Stimulated activated CD8-positive, alpha-beta memory T cell treated with anti-CD3 and anti-CD28 coated beads, Interleukin-12 subunit alpha, Interleukin-12 subunit beta, amount 100 ng/mL, for 24 hours (primary cell): Measurements from ENCODE around the gene CCND3.

Experiments
- DNase-seq: peaks from one replicate; pipeline ENCODE4 v3.0.0-alpha.2; 2020; ENCODE audit errors: extremely low read depth

Gene CCND3

DNA sequence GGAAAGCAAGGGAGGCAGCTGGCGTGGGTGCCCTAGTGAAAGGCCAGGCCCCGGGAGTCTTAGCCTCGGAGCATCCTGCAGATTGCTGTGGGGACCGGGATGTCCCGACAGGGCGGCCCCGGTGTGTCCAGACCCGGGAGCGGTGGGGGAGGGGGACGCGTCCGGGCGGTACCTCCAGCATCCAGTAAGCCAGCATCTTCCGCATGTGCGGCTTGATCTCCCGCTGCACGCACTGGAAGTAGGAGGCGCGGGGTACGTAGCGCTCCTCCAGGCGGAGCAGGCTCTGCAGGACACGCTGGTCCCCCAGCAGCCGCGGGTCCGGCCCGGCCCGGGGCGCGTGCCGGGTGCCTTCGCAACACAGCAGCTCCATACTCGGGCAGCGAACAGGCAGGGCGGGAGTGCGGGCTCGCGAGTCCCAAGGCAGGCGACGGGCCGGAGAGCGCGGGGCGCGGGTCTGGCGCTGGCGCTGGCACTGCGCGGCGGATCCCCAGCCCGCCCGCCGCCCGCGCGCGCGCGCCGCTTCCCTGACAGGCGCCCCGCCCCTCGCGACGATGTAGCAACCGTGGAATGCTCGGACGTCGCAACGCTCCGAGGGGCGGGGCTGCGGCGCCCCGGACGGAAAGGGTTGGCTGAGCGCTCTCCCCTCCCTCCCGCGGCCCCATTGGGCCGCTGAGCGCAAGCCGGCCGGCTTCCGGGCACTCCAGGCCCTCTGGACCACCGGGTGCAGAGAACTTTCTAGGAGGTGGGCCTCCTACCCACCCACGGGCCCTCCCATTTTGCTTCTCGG, at the start of gene CCND3:
Gene CCND3 (minus strand): TSS at position 529 of the 787 bp plus-strand sequence. CDS start 159 bp downstream, at position 370.
- DNase-seq = peak; percentile 88

DNA sequence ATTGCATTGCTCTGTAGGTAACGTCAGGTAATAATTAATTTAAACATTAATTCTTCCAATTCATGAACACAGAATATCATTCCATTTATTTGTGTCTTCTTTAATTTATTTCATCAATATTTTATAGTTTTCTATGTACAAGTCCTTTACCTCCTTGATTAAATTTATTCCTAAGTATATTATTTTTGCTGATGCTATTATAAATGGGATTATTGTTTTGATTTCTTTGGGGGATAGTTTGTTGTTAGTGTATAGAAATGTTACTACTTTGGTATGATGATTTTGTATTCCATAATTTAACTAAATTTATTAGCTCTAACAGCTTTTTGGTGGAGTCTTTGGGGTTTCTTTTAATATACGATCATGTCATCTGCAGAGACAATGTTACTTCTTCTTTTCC, 44.7 kb upstream of the CCND3 start:
- DNase-seq = no peak

DNA sequence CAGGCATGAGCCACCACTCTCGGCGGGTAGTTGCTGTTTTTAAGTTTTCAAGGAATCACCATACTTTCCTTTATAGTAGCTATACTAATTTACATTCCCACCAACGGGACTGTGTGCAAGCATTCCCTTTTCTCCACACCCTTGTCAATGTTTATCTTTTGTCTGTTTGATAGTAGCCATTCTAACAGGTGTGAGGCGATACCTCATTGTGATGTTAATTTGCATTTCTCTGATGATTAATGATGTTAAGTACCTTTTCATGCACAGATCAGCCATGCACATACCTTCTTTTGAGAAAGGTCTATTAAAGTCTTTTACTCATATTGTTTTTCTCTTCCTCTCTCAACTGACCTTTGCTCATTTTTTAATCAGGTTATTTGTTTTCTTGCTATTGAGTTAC, 43.0 kb upstream of the CCND3 start:
- DNase-seq = no peak

DNA sequence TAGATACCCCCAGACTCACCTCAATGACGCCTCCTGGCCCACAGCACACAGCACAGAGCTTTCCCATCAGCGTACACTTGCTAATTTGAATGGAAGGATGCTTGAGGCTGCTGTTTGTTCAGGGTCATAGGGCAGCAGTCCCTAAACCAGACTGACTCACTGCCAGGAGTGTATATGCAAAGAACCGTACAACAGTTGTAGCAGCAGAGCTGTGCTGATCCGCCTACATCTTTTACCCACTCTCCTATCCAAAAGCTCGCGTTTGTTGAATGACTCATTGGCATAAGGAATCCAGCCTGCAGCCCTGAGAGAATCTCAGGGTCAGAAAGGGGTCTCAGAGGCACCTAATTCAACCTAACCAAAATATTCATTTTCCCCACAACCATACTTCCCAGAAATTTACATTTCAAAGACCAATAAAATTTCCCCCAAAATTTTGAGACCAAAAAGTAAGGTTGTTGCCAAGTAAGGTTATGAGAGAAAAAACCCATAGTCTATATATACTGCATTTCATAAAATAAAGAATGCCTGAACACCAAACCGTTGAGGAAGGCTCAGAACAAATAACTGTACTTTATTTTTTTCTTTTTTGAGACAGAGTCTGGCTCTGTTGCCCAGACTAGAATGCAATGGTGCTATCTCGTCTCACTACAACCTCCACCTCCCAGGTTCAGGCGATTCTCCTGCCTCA, 35.3 kb upstream of the CCND3 start:
- DNase-seq = no peak

DNA sequence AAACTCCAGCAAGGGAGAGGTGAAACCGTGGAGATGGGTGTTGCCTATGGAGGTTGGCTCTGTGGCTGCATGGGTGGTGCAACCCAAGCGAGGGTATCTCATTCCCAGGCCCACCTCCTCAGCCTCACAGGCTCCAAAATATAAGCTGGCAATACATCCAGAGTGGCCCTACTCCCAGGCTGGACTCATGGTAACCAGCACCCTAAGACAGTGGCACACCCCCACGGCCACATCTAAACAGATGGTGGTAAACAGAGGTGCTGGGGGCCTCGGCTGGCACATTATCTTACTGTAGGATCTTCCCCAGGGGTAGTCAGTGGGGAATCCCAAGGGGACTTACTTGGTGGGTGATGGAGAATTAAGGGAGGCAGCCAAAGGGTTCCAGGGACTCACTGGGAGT, 33.7 kb upstream of the CCND3 start:
- no peak for DNase-seq

DNA sequence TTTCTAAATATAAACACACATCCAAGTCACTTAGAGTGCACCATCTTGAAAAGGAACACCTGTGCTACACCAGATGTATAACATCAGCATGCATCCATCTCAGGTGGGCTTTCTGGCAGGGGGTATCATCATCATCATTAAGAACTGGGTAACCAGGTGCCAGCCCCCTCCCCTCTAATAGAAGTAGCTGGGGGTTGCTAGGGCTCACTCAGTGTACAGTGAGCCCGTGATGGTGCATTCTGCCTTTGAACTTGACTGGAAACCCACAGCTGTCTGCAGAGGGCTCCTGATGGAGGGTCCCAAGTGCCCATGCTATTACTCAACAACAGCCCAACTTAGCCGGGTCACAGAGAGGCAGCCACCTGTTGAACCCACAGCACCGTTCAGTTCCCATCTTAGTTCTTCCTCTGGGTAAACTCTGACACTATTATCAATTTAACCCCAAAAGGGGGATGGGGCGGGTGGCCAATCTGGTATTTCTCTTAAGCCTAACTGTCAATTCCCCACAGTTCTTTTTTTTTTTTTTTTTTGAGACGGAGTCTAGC, 32.7 kb upstream of the CCND3 start:
- DNase-seq = no peak

DNA sequence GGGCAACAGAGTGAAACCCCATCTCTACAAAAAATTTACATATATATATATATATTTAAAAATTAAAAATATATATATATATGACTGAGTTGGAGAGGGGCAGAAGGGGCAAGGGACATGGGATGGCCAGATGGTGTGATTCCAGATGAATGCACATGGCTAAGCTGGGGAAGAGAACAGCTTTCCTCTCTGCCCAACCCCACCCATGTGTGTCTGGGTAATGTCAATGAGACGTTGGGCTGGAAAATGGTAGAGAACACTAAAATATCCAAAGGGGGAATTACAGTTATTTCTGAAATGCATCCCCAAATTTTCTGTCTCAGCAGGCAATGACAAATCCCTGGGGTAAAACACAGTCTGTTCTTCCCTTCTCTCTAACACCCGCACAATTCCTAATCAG, 31.2 kb upstream of the CCND3 start:
- DNase-seq = no peak

DNA sequence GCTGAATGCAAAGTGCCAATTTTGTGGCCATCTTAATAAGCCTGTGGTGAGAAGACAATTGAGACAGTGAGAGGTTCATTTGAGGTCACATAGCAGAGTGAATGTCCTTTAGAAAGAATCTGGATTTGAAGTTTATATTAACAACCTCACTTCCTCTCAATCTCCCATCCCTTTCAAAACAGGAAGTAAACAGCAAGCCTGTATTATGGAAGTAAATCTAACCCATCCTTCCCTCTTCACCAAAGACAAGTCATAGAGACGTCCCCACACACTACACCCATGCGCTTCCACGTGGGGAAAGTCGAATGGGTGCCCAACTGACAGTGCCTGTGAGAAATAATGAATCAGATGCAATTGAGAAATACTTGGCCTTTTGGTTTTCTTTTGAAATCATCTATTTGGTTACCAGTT, 28.8 kb upstream of the CCND3 start:
- peak; percentile 41 for DNase-seq

DNA sequence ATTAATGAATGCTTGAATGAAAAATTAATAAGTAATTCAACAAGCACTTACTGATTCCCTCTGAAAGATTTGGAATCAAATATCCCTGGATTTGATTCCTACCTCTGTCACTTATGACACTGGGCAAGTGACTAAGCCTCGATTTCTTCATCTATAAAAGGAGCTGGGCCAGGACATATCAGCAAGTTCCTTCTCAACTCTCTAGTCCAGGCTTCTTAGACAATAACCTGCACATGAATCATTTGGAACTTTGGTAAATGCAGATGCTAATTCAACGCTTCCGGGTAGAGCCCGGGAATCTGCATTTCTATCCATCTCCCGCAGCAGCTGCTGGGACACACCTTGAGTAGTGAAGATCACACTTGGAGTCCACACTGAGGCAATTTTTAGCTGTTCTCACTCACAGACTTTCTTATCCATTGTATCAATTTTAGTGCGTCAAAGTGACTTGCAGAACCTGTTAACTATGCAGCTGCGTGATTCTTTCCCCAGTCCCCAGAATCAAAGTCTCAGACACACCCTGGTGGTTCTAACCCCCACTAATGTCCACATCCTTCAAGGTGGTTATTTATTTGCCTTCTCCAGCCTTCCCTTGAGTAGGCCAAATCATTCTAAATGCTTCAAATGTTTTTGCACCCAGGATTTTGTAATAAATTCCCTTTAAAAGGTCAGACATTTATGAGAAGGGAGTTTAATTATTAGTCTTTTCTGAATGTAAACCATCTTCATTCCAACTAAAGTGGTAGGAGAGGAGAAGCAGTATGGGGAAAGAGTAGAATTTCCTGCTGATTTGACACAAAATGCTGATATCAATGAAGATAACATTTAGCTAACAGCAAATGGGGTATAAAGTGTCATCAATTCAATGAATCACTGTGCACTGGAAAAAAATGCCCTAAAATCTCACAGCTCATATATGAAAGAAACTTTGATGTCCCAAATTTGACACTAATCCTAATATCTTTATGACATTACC, 26.0 kb upstream of the CCND3 start:
- no peak for DNase-seq

DNA sequence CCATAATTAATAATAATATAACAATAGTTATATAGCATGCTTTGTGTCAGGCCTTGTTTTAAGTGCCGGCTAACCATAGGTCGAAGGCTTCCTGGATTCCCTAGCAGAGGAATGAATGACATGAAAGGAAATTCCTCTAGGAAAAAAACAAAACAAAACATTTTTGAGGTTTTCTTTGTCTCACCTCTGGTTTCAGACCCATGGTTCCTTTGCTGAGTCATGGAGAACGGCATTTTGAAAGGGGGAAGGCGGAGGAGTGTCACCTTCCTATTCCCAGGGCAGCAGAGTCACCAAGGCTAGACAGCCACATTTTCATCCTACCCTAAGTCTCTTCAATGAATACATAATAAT, 25.3 kb upstream of the CCND3 start:
- DNase-seq = no peak

DNA sequence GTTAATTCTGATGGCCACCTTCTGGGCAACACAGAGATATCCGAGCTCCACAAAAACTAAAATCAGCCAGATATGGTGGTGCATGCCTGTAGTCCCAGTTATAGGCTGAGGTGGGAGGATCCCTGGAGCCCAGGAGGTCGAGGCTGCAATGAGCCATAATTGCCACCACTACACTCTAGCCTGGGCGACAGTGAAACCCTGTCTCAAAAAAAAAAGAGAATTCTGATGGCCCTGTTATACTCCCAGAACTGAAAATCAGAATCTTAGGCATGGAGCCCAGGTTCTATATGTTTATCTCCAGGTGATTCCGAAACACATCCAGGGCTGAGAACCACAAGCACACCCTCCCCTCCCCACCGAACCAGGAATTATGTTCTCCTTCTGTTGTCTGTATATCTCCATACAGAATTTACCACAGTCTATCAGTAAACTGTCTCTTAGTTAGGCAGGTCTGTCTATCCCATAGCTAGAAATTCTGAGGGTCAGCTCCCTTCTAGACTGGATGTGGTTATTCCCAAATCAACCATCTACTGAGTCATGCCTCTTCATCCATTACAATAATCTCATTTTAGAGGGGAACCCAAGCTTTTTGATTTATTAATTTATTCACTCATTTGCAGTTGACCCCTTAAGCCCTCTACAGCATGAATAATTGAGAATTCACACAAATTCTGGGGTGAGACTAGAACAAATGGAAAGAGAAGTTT, 24.8 kb upstream of the CCND3 start:
- no peak for DNase-seq

DNA sequence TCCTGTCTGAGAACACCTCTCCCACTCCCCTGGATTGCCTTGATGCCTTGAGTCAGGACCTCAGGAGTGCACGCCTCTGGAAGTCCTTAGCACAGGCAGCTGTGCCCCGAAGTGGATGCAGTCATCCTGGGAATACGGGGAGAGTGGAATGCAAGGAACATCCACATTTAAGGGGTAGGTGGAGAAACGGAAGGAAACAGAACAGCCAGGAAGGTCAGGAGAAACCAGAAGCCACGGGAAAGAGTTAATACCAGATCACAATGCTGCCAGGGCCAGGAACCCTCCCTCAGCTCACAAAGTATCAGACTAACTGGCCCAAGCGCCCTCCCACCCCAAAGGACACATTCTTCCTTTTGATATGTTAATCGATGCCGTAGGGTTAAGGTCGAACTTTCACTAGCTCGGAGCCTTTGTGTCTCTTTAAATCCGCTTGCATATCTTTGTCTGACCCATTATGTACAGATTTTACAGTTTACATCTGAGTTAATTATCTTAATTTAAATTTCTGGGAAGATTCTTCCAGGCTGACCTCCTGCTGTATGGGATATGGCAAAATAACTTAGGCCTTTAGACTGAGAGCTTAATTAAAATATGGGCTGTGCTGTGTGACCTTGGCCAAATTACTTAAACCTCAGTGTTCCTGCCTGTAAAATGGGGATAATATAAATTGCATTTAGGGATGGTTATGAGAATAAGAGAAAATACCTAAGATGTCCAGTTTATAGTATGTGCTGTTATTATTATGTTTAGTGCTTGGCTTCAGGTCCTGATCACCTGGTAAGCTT, 24.0 kb upstream of the CCND3 start:
- DNase-seq = no peak

DNA sequence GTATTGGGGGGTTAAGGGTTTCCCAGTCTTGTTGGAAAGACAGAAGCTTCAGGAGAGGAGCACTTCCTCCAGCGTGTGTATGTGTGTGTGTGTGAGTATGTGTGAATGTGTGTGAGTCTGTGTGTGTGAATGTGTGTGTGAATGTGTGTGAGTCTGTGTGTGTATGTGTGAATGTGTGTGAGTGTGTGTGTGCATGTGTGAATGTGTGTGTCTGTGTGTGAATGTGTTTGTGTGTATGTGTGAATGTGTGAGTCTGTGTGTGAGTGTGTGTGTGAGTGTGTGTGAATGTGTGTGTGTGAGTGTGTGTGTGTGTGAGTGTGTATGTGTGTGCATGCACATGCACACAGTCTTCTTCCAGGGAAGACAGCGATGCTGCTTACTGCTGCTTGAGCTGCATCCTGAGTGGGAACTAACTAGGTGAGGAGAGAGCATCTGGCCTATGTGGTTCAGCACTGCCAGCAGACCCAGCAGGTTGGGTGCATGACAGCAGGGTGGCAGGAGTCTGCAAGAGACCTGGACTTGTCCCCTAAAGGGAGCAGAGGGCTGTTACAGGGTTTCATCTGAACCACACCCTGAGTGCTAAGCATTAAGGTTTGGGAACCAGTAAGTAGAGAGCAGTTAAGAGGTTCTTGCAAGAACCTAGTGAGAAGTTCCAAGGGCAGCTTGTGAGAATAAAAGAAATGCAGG, 22.7 kb upstream of the CCND3 start:
- no peak for DNase-seq

DNA sequence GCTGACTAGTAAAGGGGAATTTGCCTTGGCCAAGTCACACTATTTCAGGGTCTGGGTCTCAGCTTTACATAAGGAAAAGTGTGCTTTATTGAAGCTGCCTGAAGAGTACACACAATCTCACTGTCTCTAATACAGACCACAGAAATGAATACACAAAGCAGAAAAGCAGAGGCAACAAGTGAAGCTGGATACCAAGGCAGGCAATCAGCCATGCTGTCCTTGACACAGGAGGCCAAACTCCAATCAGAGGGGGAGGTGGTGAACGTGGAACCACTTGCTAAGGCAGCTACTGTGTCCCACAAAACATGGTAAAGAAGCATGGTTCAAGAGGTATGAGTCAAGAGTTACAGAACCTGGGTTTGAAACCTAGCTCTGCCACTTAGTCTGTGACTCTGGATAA, 21.8 kb upstream of the CCND3 start:
- no peak for DNase-seq

DNA sequence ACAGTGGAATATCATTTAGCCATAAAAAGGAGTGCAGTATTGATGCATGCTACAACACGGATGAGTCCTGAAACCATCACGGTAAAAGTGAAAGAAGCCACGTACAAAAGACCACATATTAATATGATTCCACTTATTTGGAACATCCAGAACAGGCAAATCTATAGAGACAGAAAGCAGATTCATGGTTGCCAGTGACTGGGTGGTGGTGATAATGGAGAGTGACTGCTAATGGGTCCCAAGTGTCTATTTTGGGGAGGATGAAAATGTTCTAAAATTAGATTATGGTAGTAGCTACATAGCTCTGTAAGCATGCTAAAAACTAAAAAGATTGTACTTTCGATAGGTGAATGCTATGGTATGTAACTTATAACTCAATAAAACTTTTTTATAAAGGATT, 18.4 kb upstream of the CCND3 start:
- DNase-seq = no peak

DNA sequence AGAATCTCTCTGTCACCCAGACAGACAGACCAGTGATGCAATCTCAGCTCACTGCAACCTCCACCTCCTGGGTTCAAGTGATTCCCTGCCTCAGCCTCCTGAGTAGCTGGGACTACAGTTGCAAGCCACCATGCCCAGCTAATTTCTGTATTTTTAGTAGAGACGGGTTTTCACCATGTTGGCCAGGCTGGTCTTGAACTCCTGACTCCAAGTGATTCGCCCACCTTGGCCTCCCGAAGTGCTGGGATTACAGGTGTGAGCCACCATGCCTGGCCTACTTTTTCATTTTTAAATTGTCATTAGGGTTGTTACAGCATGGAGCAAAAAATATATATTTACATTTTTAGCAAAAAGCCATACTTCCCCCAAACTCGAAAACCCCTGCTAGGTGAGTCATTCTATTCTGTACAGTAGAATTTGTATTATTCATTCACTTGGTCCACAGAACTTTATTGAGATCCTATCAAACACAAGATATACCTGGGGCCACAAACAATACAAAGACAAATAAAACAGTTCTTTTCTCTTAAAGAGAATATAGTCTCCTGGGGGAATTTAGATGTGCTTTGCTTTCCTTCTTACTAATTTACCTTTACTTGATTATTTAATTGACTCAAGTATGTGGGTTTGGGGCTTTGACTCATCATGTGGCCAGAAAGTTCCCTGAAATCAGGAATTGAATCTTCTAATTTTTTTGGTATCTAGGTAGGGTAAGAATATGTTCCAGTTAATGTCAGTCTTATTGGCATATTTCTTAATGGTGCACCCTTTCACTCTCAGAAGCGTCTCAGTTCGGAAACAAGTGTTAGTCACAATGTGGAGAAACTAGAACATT, 16.6 kb upstream of the CCND3 start:
- no peak for DNase-seq

DNA sequence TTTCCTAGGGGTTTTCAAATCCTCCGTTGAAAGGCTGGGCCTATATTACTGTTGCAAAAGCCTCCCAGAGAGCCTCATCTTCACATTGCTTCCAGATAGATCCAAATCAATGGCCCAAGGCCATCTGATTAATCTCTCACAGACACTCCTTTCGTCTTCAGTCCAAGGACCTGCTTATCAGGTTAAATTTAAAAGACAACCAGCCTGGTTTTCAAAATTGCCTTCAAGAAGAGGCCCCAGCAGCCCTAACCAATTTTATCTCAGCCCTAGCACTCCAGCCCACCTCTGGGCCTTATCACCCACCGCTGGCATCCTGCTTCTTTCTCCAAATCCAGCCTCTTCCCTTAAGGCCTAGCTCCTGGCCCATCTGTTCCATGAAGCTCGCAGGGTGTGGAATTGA, 15.5 kb upstream of the CCND3 start:
- no peak for DNase-seq

DNA sequence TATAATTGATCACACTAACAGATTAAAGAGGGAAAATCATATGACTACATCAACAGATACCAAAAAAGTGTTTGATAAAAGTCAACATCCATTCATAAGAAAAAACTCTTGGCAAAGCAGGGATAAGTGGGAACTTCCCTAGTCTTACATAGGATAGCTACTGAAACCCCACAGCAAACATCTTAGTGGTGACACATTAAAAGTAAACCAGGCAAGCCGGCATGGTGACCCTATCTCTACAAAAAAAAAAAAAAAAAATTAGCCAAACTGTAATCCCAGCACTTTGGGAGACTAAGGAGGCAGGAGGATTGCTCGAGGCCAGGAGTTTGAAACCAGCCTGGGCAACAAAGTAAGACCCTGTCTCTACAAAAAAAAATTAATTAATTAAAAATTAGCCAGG, 13.8 kb upstream of the CCND3 start:
- no peak for DNase-seq

DNA sequence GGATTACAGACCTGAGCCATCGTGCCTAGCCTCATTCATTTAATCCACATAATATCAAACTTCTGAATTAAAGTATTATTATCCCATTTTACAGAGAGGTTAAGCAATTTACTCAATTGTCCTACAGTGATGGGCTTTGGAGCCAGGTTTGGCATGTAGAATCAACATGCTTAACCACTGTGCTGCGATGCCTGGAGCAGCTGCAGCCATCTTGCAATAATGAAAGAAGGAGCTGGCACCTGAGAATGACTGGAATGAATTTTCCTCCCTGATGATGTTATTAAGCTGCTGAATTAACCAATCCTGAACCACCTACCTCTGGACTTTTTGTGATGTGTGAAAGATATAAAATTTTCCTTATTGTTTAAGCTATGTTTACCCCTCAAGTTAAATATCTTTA, 13.1 kb upstream of the CCND3 start:
- DNase-seq = no peak
